NCI-H1694 treated with DMSO at 0.1 percent for 48 hours (cell line): ENCODE results near the gene KSR1.
"Not testable (repeated sequence)": the region's sequence is repeated elsewhere in the genome, so short reads cannot be mapped to it uniquely, and the experiment has no call there.

ENCODE experiments used
- DNase-seq: peaks from one replicate; lab custom pipeline; 2025; lab: John Stamatoyannopoulos, UW

Gene KSR1

GRCh38 chr17:27494192-27495091 lies 38.2 kb downstream of the KSR1 start:
- peak; percentile 62 for DNase-seq

- no peak for DNase-seq
These were observed 39.2 kb downstream of the KSR1 start for GRCh38 chr17:27495460-27495859.

DNA sequence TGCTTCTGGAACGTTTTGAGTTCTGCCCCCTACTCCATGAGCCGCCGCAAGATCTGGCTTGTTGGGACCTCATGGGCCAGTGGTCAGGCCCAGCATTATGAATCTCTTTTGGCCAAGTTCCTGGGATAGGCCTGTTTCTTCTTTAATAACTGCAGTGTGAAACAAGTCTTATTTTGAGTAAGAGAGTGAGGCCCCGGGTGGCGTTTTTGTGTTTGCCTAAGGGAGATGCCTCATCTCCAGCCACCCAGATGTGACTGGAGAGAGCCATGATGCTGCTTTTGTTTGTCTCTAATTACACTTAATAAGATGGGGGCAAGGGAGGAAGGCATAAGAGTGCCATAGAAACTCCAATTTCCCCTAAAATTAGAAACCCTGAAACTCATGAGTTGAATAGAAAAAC lies 39.8 kb downstream of the KSR1 start:
- no peak for DNase-seq

DNA sequence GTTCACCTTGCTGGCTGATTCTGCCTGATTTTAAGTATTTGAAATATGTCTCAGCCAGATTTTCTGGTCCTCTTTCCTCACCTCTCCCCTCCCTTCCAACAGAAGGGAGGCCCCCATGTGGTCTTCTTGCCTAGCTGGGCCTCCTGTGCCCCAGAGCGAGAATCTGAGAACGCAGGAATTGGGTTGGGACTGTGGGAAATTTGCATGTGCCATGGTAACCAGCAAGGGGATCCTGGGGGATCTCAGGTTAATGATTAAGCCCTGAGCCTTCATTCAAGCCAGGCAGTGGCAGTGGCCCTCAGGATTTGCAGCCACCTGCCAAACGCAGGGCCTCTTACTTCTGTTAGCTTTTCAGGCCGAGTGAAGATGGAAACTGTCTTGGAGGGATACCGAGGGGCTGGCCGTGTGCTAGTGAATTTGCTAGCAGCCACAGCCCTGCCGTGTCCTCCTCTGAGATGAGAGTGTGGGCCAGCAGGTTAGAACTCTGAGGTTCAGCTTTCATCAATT lies 40.2 kb downstream of the KSR1 start:
- DNase-seq: no peak

DNA sequence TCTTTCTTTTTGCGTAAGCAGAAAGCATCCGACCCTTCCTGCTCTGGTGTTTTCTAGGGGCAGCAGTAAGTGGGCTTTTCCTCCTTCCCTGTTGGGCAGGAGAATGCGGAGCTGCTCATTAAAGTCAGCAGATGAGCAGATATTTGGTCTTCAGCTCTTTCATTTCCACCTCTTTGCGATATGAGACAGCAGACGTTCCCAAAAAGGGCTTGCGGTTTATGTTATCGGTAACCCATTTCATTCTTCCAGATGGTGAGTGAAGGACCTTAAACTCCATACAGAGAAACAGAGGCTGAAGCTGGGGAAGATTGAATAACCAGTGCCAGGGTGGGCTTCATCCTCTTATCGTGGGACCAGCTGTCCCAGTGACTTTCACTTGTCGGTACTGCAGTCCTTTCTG lies 40.7 kb downstream of the KSR1 start:
- no peak for DNase-seq

DNA sequence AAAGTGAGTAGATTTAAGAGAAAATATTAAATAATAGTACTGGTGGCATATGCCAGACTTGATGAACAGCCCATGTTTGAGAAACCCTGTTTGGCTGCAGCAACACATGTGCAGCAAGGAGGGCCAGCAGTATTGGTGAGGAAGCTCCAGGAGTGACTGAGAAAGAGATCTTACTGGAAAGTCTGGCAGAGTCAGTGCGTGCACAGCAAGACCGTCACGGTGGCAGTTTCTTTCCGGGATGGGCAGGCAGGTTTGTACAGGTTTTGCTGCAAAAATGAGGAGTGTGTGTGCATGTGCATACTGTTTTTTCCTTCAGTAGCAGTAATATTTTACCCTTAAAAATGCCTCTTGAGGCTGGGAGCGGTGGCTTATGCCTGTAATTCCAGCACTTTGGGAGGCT lies 41.4 kb downstream of the KSR1 start:
- no peak for DNase-seq

DNA sequence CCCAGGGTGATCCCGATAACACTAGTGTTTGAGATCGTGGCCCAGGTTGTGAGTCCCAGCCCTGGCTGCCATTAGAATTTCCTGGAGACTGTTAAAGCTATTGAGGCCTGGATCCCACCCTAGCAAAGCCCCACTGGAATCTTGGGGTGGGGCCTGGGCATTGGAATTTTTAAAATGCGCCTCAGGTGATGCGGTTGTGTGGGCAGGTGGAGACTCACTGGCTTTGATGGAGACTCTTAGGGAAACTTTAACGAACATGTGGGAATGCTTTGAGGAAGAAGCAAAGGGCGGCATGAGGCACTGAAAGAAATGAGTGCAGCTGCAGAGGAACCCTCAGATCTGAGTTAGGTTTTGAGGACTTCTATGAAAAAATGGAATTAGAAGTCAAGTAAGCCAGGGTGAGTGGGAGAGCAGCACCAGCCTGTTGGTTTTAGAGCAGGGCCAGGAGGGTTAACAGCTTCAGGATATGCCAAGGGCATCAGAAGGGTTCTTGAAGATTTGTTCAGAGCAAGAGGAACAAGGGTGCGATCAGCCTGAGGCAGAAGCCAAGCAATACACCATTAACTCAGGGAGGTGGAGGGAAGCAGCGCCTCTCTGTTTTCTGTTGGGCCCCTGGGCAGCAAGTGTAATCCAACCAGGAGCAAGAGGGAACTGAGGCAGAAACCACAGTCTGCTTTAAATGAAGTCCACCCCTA lies 42.5 kb downstream of the KSR1 start:
- DNase-seq: no peak

GRCh38 chr17:27499451-27500265 lies 43.4 kb downstream of the KSR1 start:
- no peak for DNase-seq

DNA sequence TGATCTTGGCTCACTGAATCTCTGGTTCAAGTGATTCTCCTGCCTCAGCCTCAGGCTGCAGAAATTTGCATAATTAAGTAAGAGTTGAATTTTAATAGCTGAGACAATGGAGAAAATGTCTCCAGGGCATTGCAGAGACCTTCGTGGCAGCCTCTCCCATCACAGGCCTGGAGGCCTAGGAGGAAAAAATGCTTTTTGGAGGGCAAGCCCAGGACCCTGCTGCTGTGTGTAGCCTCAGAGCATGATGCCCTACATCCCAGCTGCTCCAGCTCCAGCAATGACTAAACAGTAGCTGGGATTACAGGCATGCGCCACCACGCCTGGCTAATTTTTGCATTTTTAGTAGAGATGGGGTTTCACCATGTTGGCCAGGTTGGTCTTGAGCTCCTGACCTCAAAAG lies 45.1 kb downstream of the KSR1 start:
- not testable (repeated sequence) for DNase-seq

DNA sequence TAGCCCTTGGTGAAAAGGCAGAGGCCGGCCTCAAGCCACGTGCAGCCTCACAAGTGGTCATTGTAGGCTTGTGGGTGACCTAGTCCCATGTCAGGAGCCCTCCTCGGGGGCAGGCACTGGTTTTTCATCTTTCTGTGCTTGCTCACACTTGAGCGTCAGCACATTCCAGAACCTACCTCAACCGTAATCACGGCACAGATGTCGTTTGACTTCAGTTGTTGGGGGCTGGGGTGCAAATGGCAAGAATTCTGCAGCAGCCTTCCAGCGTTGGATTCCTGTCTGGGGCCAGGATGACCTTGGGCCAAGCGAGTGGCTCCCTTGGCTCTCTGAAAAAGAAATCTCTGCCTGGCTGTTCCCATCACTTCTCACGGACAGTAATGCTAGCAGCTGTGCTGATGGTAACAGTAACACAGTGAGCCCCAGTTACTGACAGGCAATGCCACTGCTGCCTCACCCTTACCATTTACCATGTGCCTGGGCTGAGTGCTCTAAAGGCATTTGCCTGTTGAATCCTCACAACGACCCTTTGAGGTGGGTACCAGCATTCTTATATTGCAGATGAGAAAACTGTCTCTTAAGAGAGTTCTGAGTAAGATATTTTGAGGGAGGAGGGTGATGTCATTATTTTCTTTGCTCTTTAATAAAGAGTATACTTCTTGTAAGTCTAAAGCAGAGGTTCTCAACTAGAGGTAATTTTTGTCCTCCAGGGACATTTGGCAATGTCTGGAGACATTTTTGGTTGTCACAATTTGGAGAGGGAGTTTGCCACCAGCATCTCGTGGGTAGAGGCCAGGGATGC lies 46.5 kb downstream of the KSR1 start:
- DNase-seq: no peak

GRCh38 chr17:27503611-27504010 lies 47.4 kb downstream of the KSR1 start:
- no peak for DNase-seq

DNA sequence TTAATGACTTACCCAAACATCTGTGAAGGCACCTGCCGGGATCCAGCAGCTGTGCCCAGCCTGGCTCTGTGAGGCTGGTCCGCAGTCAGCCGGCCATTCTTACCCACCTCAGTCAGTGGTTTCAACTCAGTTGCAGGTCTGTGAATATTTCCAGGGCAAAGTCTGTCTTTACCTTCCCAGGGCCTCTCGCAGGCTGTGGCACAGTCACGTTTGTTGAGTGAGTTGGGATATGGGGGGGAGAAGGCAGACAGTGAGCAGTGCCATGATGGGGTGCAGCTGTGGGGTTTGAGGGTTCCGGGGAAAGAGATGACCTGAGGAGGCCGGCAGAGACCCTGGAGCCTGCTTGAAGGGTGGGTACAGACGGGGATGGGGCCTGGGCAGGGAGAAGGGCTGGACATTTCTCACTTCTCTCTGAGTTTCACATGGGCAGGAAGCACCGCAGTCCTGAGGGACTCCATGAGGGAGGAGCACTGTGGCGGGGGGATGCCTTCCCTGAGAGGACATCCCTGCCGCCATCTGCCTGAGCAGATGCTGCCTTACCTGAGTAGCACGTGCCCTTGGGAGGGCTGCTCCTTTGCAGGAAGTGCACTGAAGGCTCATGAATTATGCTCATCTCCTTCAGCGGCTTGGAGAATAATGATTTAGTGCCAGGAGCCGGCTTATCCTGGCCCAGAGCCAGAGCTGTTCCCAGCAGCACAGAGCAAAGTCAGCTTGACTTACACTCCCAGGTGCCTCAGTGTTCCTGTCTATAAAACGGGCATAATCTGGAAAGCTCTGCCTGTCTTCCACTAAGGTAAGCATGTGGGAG lies 48.1 kb downstream of the KSR1 start:
- no peak for DNase-seq

DNA sequence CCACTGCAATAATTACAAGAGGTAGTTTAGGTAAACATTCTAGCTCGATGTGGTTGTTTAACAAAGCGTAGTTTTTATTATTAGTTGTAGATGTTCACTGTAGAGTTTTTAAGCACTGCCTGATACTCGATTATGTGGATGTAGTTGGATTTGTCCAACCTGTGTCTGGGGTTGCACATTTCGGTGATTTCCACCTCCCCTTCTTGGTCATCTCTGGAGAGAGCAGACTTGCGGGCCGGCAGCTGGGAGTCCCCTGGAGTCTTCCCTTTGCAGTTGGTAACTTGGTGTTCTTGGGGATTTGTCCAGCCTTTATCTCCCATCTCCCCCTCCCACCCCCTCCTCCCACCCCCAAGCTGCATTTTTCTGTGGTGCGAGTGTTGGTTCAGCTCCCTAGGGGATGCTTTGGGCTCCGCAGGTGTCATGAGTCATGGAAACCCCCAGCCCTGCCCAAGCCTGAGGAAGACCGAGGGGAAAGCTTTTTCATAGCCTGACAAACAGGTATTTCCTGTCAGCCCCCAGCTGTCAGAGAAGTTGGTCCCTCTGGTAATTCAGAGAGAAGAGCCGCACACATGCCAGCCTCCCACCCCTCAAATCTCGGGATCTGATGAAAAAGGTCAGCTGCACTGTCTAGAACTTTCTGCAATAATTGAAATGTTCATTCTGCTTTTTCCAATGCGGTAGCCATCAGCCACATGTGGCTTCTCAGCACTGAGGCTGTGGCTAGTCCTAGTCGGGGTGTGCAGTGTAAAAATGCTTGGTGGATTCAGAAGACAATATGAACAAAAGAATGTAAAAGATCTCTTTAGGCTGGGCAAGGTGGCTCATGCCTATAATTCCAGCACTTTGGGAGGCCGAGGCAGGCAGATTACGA lies 50.3 kb downstream of the KSR1 start:
- no peak for DNase-seq

DNA sequence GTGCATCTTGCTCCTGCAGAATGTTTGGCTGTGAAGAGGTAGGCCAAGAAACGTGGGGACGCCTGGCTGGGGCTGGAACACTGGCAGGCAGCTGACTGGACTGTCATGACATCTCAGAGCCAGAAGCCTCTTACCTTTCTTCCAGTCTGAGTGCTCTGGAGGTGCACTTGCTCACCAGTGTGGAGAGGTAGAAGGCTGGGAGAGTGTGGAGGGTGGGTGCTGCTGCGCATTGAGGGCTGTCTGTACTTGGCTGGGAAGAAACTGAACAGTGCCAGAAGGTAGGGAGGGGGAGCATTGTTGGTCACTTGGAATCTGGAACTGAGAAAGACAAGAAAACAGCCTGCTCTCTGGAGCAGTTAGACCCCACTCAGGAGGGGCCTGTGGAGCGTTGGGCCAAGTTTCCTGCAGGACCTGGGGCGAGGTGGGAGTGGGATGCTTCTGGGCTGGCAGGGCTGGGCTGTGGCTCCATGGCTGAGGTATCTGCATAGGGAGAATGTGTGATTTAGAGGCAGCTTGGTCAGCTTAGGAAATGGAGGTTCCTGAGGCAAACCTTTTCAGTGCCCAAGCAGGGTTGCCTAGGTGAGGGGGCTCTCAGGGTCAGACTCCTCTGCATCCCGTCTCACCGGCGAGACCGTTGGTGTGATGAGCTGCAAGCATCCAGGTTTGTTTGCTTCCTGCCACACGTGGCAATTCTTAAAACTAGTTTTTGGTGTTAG lies 55.1 kb downstream of the KSR1 start:
- no peak for DNase-seq

GRCh38 chr17:27512031-27512430 lies 55.8 kb downstream of the KSR1 start:
- DNase-seq: no peak

- no peak for DNase-seq
These were observed 56.5 kb downstream of the KSR1 start for GRCh38 chr17:27512511-27513346.

- DNase-seq: no peak
These were observed 57.6 kb downstream of the KSR1 start for GRCh38 chr17:27513849-27514248.
